ENCODE results near the gene GGN. TPM values are rescaled to one million over a fixed set of nuclear protein-coding genes. Genes with fewer than 3 reads are reported as not detected.

Gene GGN
- total RNA-seq, 4 donors from 2014 or later, result 0.13 TPM; not detected in 3

GRCh38 chr19:38417544-38418506 is 30.0 kb upstream of the GGN start:
- H3K27me3 ChIP-seq, result no peaks in the 10 kb centered on the region
- intact Hi-C loops (cut with DNase I; ENCODE audit: low total_unique reads), result no loop called here

GRCh38 chr19:38417146-38417543 is 29.3 kb upstream of the GGN start:
- Histone ChIP-seq H3K36me3 (no peaks in the 10 kb centered on the region), H3K4me1 (no peaks in the 10 kb centered on the region), H3K4me3 (no peak overlapping the region), H3K27me3 (no peaks in the 10 kb centered on the region), H3K27ac (no peak overlapping the region), H3K9me3 (no peaks in the 10 kb centered on the region)
- intact Hi-C loops (cut with DNase I; ENCODE audit: low total_unique reads) (no loop called here), in situ Hi-C loops (cut with MboI; ENCODE audit: low sequenced_read_pairs in 4 of 4) (no loop called here)
- DNase-seq (no peak), ATAC-seq (no peak)
- TF ChIP-seq POLR2A (IDR thresholded peaks at IDR 0.05) (no peak), CTCF (IDR thresholded peaks at IDR 0.05 in 4 of 5, conservative IDR thresholded peaks at IDR 0.05 in 1 of 5) (no peak)

More at GRCh38 chr19:38417544-38418506, 30.0 kb upstream of the GGN start:
- Histone ChIP-seq H3K4me1 (no peaks in the 10 kb centered on the region), H3K36me3 (no peaks in the 10 kb centered on the region), H3K27ac (no peak overlapping the region), H3K4me3 (peak overlapping the region in 3 of 4 donors; percentile 40 to 42 (median 40)), H3K9me3 (no peaks in the 10 kb centered on the region)
- DNase-seq (peak in 1 of 2 donors; percentile 45), ATAC-seq (peak in 1 of 2 donors; percentile 64)
- in situ Hi-C loops (cut with MboI; ENCODE audit: low sequenced_read_pairs in 4 of 4), result no loop called here
- TF ChIP-seq POLR2A (IDR thresholded peaks at IDR 0.05) (no peak), CTCF (IDR thresholded peaks at IDR 0.05 in 4 of 5, conservative IDR thresholded peaks at IDR 0.05 in 1 of 5) (no peak)

GRCh38 chr19:38413416-38413815 is 25.6 kb upstream of the GGN start:
- in situ Hi-C loops (cut with MboI; ENCODE audit: low sequenced_read_pairs in 4 of 4) (no loop called here), intact Hi-C loops (cut with DNase I; ENCODE audit: low total_unique reads) (no loop called here)
- Histone ChIP-seq H3K4me3 (no peak overlapping the region), H3K4me1 (no peaks in the 10 kb centered on the region), H3K27me3 (no peaks in the 10 kb centered on the region), H3K27ac (no peak overlapping the region), H3K9me3 (no peaks in the 10 kb centered on the region), H3K36me3 (no peaks in the 10 kb centered on the region)
- DNase-seq (no peak), ATAC-seq (no peak)
- no peak for TF ChIP-seq POLR2A (IDR thresholded peaks at IDR 0.05)
- TF ChIP-seq CTCF (IDR thresholded peaks at IDR 0.05 in 4 of 5, conservative IDR thresholded peaks at IDR 0.05 in 1 of 5), result no peak

GRCh38 chr19:38412961-38413360 is 25.1 kb upstream of the GGN start:
- H3K4me3 ChIP-seq, result no peak overlapping the region
- intact Hi-C loops (cut with DNase I; ENCODE audit: low total_unique reads) (no loop called here), in situ Hi-C loops (cut with MboI; ENCODE audit: low sequenced_read_pairs in 4 of 4) (no loop called here)
- no peak overlapping the region for H3K27ac ChIP-seq
- H3K27me3 ChIP-seq, result no peaks in the 10 kb centered on the region
- H3K4me1 ChIP-seq, result no peaks in the 10 kb centered on the region
- ATAC-seq, result no peak
- DNase-seq, result no peak
- H3K36me3 ChIP-seq, result no peaks in the 10 kb centered on the region
- H3K9me3 ChIP-seq, result no peaks in the 10 kb centered on the region
- no peak for TF ChIP-seq CTCF (IDR thresholded peaks at IDR 0.05 in 4 of 5, conservative IDR thresholded peaks at IDR 0.05 in 1 of 5)

All from gastrocnemius medialis (tissue), 4 donors.